GM12875 (cell line): ENCODE data around the gene LDAF1.
"Not testable (repeated sequence)": the region's sequence is repeated elsewhere in the genome, so short reads cannot be mapped to it uniquely, and the experiment has no call there.

ENCODE experiments used
- H3K4me3 ChIP-seq: one replicate; pipeline ENCODE4 v1.5.1; 2011; ENCODE audit warnings: low read depth, low read length, control low read depth
- CTCF ChIP-seq: IDR thresholded peaks from 2 replicates; pipeline ENCODE4 v1.5.1; 2011; ENCODE audit warnings: low read depth, mild to moderate bottlenecking, control low read depth, inconsistent platforms, low read length, moderate library complexity, borderline replicate concordance; ENCODE audit not compliant: insufficient read depth

LDAF1 gene

GRCh38 chr16:21158208-21159110 is at the start of gene LDAF1:
LDAF1 (plus strand) TSS chr16:21158674; CDS start chr16:21161183, 2,509 bp downstream.
- H3K4me3 ChIP-seq, result peak within 1 kb of the TSS; percentile 70
- no peak for TF ChIP-seq CTCF

DNA sequence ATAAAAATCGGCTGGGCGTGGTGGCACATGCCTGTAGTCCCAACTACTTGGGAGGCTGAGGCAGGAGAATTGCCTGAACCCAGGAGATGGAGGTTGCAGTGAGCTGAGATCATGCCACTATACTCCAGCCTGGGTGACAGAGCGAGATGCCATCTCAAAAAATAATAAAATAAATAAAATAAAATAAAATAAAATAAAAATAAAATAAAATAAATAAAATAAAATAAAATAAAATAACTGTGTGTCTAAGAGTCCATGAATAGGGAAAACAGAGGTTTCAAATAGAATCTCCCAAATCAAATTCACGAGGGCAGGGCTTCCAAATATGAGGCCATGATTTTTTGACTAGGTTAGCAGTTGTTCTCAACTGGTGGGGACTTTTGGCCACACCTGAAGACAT is 42.9 kb upstream of the LDAF1 start:
- not testable (repeated sequence) for H3K4me3 ChIP-seq

- TF ChIP-seq CTCF, result no peak
- no peak overlapping the region for H3K4me3 ChIP-seq
Measured at GRCh38 chr16:21116148-21116693, 42.3 kb upstream of the LDAF1 start.

DNA sequence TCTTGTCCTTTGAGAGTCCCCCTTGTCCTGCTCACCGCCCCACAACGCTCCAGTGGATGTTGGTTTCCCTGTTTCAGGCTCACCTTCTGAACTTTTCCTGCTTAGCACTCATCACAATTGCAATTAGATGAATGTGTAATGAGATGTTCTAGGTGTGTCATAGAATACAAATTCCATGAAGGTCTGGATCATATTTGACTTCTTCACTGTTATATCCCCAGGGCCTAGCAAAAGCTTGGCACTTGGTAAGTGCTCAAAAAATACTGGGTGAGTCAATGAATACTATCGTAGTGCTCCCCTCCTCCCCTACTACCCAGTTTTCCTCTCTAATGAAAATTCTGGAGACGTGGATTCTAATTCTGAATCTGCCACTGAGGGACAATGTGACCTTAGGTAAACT is 40.9 kb upstream of the LDAF1 start:
- H3K4me3 ChIP-seq, result no peak overlapping the region

GRCh38 chr16:21120976-21121520 is 37.4 kb upstream of the LDAF1 start:
- no peak overlapping the region for H3K4me3 ChIP-seq
- no peak for TF ChIP-seq CTCF

More for the DNA sequence above, 40.9 kb upstream of the LDAF1 start:
- TF ChIP-seq CTCF, result no peak

- no peak overlapping the region for H3K4me3 ChIP-seq
- TF ChIP-seq CTCF, result no peak
Measured at GRCh38 chr16:21125191-21125590, 33.3 kb upstream of the LDAF1 start.

GRCh38 chr16:21126518-21126917 is 32.0 kb upstream of the LDAF1 start:
- no peak for TF ChIP-seq CTCF
- H3K4me3 ChIP-seq, result no peak overlapping the region
